Keratinocyte (primary cell): ENCODE data around the gene CDK12.

Source experiments
- EZH2 ChIP-seq: IDR thresholded peaks from one replicate; pipeline ENCODE4 v1.6.1; 2012; ENCODE audit warnings: inconsistent platforms, mild to moderate bottlenecking, low read length, moderate library complexity
- TF ChIP-seq, protein P1 (sequence below), 3 experiments: IDR thresholded peaks in 1 of 3; conservative IDR thresholded peaks in 1 of 3; optimal IDR thresholded peaks in 1 of 3; 2 replicates in 2 of 3; 3 replicates in 1 of 3; pipeline versions ENCODE3 to v1.5.1; 2011; ENCODE audit warnings: low read length in 3 of 3, mild to moderate bottlenecking in 3 of 3, moderate library complexity in 2 of 3, control low read depth in 1 of 3, inconsistent platforms in 1 of 3; ENCODE audit not compliant: insufficient read depth in 2 of 3; ENCODE audit errors: extremely low read depth in 1 of 3

DNA sequence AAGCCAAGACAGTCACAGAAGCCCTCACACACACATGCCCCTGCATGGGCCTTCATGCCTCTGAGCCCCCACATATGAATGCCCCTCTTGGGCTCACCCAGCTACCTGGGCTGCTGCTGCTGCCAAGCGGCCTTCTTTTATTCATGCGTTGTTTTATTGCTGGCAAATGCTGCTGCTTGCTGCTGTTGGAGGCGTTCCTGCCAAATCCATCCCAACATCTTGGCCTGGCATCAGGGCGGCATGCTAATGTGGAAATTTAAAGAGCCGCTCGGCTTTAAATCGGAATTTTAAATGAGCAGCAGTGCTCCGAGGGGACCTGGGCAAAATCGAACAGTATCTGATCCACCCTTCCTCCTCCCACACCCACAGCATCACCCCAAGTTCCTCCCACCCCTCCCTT lies 107.4 kb downstream of the CDK12 start:
- TF ChIP-seq, protein P1, sequence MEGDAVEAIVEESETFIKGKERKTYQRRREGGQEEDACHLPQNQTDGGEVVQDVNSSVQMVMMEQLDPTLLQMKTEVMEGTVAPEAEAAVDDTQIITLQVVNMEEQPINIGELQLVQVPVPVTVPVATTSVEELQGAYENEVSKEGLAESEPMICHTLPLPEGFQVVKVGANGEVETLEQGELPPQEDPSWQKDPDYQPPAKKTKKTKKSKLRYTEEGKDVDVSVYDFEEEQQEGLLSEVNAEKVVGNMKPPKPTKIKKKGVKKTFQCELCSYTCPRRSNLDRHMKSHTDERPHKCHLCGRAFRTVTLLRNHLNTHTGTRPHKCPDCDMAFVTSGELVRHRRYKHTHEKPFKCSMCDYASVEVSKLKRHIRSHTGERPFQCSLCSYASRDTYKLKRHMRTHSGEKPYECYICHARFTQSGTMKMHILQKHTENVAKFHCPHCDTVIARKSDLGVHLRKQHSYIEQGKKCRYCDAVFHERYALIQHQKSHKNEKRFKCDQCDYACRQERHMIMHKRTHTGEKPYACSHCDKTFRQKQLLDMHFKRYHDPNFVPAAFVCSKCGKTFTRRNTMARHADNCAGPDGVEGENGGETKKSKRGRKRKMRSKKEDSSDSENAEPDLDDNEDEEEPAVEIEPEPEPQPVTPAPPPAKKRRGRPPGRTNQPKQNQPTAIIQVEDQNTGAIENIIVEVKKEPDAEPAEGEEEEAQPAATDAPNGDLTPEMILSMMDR (optimal IDR thresholded peaks at IDR 0.05 in 1 of 3, IDR thresholded peaks at IDR 0.05 in 1 of 3, conservative IDR thresholded peaks at IDR 0.05 in 1 of 3; ENCODE audit: extremely low read depth in 1 of 3, insufficient read depth in 2 of 3, low read length in 3 of 3) = no peak
- no peak for TF ChIP-seq EZH2
